HCEC 1CT (cell line): Measurements from ENCODE around the gene YES1.
A peak's percentile ranks its signal among the peaks of the same experiment; 100 is the strongest.

Experiments used
- DNase-seq: peaks from one replicate; pipeline ENCODE4 v3.0.0-alpha.2; 2017

Gene YES1

GRCh38 chr18:811892-812375 is at the start of gene YES1:
YES1 (minus strand) TSS chr18:812242; CDS start chr18:756827, 55,415 bp downstream.
- DNase-seq, result peak; percentile 69

GRCh38 chr18:857986-858385 is 45.9 kb upstream of the YES1 start:
- no peak for DNase-seq

DNA sequence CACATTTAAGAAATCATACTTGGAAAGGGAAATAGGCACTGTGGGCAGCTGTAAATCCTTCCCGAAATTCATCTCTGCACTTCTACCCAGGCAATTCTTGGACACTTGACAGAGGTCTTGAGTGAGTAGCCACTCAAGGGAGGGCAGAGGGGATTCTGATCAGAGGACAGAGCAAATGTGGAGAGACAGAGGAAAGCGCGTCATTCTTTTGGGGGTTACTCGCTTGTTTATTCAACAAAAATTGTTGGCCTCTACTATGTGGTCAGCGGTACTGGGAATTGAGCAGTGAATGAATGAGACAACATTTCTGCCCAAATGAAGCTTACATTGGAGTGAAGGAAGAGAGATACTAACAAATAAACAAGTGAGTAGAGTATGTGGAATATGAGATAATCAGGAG is 41.4 kb upstream of the YES1 start:
- no peak for DNase-seq

DNA sequence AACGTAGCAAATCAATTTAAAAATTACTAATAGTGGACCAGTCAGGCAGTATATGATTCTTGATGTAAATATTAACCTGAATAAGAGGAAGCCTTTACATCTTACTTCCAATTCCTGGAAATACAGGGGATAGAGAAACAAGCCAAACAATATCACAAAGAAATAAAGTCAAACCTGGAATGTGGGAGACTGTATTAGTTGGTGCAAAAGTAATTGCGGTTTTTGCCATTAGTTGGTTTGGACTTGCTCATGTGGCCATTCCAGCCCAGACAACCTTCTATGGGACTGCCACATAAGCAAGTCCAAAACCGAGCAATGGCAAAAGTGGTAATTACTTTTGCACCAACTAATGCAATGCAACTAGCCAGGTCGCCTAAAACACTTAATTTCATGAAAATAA is 38.9 kb upstream of the YES1 start:
- DNase-seq, result no peak

GRCh38 chr18:849021-849420 is 37.0 kb upstream of the YES1 start:
- no peak for DNase-seq

DNA sequence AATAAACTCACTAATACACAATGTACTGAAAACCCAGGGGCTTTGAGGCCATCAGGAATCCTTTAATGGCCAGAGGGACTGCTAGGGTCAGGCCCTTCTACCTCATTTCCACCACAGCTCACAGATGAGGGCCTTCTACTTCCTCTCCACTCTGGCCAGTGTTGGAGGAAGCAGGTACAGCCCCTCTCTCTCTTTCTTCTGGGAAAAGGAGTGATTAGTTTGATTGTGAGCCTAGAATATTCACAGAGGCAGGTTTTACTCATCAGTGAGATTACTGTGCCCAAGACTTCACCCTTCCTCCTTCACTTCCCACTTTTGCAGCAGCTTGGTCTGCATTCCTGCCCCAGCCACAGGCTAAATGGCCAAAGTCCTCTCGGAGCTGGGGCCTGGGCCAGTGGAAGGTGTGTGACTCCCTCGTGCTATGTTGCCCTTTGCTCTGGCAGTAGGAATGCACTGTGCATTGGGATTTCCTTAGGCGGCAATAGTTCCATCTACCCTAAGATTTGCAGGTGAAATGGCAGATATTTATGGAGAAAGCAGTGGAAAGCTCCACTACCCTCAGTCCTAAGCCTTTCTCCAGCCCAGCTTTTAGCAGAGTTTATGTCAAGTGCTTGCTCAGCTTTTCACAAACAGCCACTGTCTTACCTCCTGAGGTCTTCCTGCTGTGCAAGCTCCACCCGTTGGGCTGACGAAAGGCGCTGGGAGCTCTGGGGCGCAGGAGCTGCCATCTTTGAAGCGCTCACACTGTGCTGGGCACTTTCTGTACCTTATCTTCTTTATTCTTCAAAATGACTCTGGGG is 36.2 kb upstream of the YES1 start:
- no peak for DNase-seq

GRCh38 chr18:845152-845819 is 33.2 kb upstream of the YES1 start:
- peak; percentile 91 for DNase-seq

- no peak for DNase-seq
Measured at GRCh38 chr18:841647-842370, 29.8 kb upstream of the YES1 start.

DNA sequence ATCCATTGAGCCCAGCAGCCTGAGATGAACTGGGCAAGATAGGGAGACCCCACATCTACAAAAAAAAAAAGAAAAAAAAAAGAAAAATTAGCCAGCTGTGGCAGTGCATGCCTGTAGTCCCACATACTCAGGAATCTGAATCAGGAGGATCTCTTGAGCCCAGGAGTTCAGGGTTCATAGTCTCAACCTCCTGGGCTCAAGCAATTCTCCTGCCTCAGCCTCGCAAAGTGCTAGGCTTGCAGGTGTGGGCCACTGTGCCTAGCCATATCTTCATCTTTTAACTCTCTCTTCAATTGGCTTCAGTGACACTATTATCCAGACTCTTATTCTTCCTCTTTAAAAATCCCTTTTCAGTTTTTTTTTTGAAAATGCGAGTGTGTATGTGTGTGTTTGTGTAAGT is 28.5 kb upstream of the YES1 start:
- DNase-seq, result no peak

GRCh38 chr18:840023-840408 is 28.0 kb upstream of the YES1 start:
- DNase-seq, result no peak

DNA sequence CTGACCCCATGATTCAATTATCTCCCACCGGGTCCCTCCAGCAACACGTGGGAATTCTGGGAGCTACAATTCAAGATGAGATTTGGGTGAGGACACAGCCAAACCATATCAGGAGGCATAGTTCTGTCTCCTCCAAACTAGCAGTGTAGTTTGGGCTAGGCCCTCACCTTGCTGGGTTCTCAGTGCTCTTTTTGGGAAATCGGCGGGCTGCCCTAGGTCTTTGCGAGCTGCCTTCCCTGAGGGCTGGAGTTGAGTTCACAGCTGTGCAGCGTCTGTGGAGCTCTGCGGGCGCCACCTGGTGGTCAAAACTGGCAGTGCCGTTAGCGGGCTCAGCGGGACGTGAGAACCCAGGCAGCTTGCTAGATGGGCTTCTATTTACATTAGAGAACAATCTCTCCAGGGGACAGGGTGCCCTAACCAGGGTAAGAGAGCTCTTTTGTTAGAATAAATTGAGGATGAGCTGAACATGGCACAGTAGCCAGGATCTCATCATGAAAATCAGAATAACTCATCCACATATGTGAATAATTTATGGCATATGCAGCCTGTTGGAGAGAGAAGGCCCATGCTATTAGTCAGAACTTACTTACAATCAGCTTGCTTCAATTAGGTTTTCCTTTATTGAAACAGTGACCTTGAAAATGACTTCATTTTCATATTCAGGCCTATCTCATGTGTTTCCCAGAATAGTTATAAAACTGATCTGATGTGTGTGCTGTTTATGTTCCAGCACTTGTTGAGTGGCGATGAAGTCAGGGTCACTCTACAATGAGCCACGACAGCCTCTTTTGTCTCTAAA is 27.4 kb upstream of the YES1 start:
- peak; percentile 71 for DNase-seq

GRCh38 chr18:837922-838321 is 25.9 kb upstream of the YES1 start:
- no peak for DNase-seq

DNA sequence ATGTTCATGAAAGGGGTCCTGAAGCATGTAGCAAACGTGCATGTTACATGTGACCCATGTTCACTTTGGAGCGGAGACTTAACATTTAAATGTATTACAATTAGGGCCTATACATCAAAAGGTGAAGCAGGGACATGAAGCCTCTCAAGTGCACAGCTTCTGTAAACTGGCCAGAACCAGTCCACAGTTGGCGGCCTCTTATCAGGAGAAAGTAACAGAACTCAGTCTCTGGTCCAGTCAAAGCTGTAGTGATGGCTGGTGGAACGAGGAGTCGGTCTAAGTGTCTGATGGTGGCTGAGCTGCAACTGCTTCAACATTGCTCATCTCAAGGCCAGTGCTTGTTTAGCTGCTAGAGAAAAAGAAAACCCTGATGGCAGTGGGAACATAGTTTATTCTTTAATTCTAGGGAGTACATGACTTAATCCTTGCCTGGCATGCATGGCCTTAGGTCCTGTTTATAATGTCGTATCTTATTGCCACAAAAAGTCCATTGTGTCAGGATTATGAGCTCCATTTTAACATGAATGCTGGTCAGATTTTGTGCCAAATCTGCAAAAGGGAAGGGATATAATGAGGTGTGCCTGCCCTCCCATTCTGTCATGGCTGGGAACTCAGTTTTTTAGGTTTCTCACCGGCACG is 22.2 kb upstream of the YES1 start:
- DNase-seq, result no peak

DNA sequence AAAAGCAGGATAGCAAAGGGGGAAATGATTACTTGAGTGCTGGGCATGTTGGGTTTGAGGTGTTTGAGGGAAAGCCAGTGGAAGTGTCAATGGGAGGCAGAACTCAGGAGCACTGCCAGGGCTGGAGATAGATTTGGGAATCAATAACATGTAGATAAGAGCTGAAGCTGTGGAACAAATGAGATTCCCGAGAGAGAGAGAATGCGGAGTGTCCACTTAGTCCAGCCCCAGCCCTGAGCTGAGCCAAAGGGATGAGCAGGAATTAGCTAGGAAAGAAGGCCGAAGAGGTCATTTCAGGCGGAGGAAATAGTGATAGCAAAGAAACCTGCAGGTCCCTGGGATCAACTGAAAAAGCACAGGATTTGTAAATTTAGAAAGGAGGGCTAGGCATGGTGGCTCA is 21.2 kb upstream of the YES1 start:
- no peak for DNase-seq

- DNase-seq, result no peak
Measured at GRCh38 chr18:832085-832681, 20.1 kb upstream of the YES1 start.

- peak; percentile 68 for DNase-seq
Measured at GRCh38 chr18:830315-830901, 18.4 kb upstream of the YES1 start.

GRCh38 chr18:829432-829831 is 17.4 kb upstream of the YES1 start:
- DNase-seq, result no peak

DNA sequence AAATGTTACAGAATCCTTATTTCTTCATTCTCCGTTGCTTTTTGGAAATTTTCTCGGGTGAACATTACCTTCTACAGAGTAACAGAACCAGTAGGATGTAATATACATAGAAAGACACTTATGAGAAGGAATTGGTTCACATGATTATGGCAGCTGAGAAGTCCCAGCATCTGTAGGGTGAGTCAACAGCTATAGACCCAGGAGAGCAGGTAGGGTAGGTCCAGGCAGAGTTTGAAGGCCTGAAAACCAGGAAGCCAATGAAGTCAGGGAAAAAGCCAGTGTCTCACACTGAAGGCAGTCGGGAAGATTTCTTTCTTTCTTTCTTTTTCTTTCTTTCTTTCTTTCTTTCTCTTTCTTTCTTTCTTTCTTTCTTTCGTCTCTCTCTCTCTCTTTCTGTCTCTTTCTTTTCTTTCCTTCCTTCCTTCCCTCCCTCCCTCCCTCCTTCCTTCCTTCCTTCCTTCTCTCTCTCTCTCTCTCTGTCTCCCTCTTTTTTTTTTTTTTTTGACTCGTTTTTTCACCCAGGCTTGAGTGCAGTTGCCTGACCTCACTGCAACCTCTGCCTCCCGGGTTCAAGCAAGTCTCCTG is 15.1 kb upstream of the YES1 start:
- no peak for DNase-seq

GRCh38 chr18:825891-826585 is 14.0 kb upstream of the YES1 start:
- no peak for DNase-seq

DNA sequence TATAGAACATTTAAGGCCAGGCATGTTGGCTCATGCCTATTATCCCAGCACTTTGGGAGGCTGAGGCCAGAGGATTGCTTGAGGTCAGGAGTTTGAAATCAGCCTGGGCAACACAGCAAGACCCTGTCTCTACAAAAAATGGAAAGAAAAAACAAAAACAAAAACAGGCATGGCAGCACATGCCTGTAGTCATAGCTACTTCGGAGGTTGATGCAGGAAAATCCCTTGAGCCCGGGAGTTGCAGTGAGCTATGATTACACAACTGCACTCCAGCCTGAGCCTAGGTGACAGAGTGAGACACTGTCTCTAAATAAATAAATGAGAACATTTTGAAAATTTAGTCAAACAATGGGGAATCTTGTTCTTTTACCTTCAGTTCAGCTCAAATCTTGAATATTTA is 12.1 kb upstream of the YES1 start:
- no peak for DNase-seq
